Spleen (tissue), 7 donors: Measurements from ENCODE around the gene ESR1.

Experiments used
- CTCF ChIP-seq, 11 experiments: fragments of 200-600 bp in 7 of 11; fragments of 450-650 bp in 4 of 11; sonication (generic) in 4 of 11; IDR thresholded peaks in 8 of 11; conservative IDR thresholded peaks in 3 of 11; 1 replicate in 7 of 11; 2 replicates in 4 of 11; pipeline versions ENCODE4 v1.4.0 to v1.8.0; 2016 to 2021; ENCODE audit warnings: antibody characterized with exemption in 11 of 11, inconsistent platforms in 4 of 11, mild to moderate bottlenecking in 1 of 11
- POLR2A ChIP-seq, 3 donors: fragments of 450-650 bp; IDR thresholded peaks; one replicate each; pipeline ENCODE4 v1.5.1; 2017; ENCODE audit warnings: antibody characterized with exemption in 3 of 3, mild to moderate bottlenecking in 1 of 3
- donor health status: DM: no; HTN: no; CAD: no; lungs with moderate emphysema.
- donor health status: DM: no; HTN: no; CAD: no.
- donor health status: DM: no; HTN: no; CAD: no.

- no peak for TF ChIP-seq CTCF (IDR thresholded peaks at IDR 0.05 in 8 of 11, conservative IDR thresholded peaks at IDR 0.05 in 3 of 11)
- no peak for TF ChIP-seq POLR2A (IDR thresholded peaks at IDR 0.05)
Measured at GRCh38 chr6:151808371-151809241, 1.1 kb downstream of the ESR1 start.
